ENCODE results near the gene PPM1B. TPM values are rescaled to one million over a fixed set of nuclear protein-coding genes. Genes with fewer than 3 reads are reported as not detected.

PPM1B gene
- total RNA-seq, 4 donors from 2014 or later = 36.6 to 71.4 (median 45.1) TPM

GRCh38 chr2:44269831-44270230 lies 101.2 kb downstream of the PPM1B start:
- no peak for TF ChIP-seq POLR2A (IDR thresholded peaks at IDR 0.05)
- TF ChIP-seq CTCF (IDR thresholded peaks at IDR 0.05) = no peak
- H3K27me3 ChIP-seq = no peaks in the 10 kb centered on the region
- H3K27ac ChIP-seq = no peak overlapping the region
- H3K36me3 ChIP-seq = no peaks in the 10 kb centered on the region
- H3K4me1 ChIP-seq = no peaks in the 10 kb centered on the region
- no peaks in the 10 kb centered on the region for H3K9me3 ChIP-seq
- 44 to 86% methylated on average over 1 of the region's 1 CpG for WGBS, 2 donors
- no peak overlapping the region for H3K4me3 ChIP-seq (replicated peaks in 1 of 3)
- DNase-seq = no peak
- intact Hi-C loops (cut with DNase I) = no loop called here

- Histone ChIP-seq H3K4me1 (peaks cover 5 to 11% of the 10 kb centered on the region in 2 donors), H3K9me3 (no peaks in the 10 kb centered on the region), H3K36me3 (no peaks in the 10 kb centered on the region), H3K27me3 (no peaks in the 10 kb centered on the region), H3K4me3 (replicated peaks in 1 of 3) (no peak overlapping the region), H3K27ac (no peak overlapping the region)
- WGBS, 2 donors = 96% methylated on average over 7 of the region's 7 CpGs
- no peak for DNase-seq
- no peak for TF ChIP-seq CTCF (IDR thresholded peaks at IDR 0.05)
- no peak for TF ChIP-seq POLR2A (IDR thresholded peaks at IDR 0.05)
- intact Hi-C loops (cut with DNase I) = no loop called here
These were observed 102.6 kb downstream of the PPM1B start for GRCh38 chr2:44271296-44271695.

- Histone ChIP-seq H3K4me3 (replicated peaks in 1 of 3) (no peak overlapping the region), H3K27me3 (no peaks in the 10 kb centered on the region), H3K27ac (no peak overlapping the region), H3K36me3 (no peaks in the 10 kb centered on the region), H3K9me3 (no peaks in the 10 kb centered on the region), H3K4me1 (peaks cover 10 to 19% of the 10 kb centered on the region in 2 donors)
- TF ChIP-seq CTCF (IDR thresholded peaks at IDR 0.05) (no peak), POLR2A (IDR thresholded peaks at IDR 0.05) (no peak)
- intact Hi-C loops (cut with DNase I) = no loop called here
- WGBS, 2 donors = 89 to 90% methylated on average over 3 of the region's 3 CpGs
- no peak for DNase-seq
These were observed 104.4 kb downstream of the PPM1B start for GRCh38 chr2:44273076-44273475.

- Histone ChIP-seq H3K27me3 (no peaks in the 10 kb centered on the region), H3K4me3 (replicated peaks in 1 of 3) (no peak overlapping the region), H3K4me1 (peaks cover 10 to 19% of the 10 kb centered on the region in 2 donors), H3K36me3 (no peaks in the 10 kb centered on the region), H3K9me3 (no peaks in the 10 kb centered on the region), H3K27ac (no peak overlapping the region)
- WGBS, 2 donors = 86 to 91% methylated on average over 2 of the region's 2 CpGs
- no peak for DNase-seq
- intact Hi-C loops (cut with DNase I) = no loop called here
- TF ChIP-seq CTCF (IDR thresholded peaks at IDR 0.05) (no peak), POLR2A (IDR thresholded peaks at IDR 0.05) (no peak)
These were observed 104.9 kb downstream of the PPM1B start for GRCh38 chr2:44273596-44273995.

- Histone ChIP-seq H3K27me3 (no peaks in the 10 kb centered on the region), H3K9me3 (no peaks in the 10 kb centered on the region), H3K36me3 (no peaks in the 10 kb centered on the region), H3K27ac (peak overlapping the region; percentile 52 to 69 (median 64)), H3K4me3 (replicated peaks in 1 of 3) (no peak overlapping the region), H3K4me1 (peaks cover 10 to 19% of the 10 kb centered on the region in 2 donors)
- intact Hi-C loops (cut with DNase I) = no loop called here
- DNase-seq = peak in 1 of 2 donors; percentile 6
- 25 to 42% methylated on average over 2 of the region's 2 CpGs for WGBS, 2 donors
- no peak for TF ChIP-seq CTCF (IDR thresholded peaks at IDR 0.05)
- no peak for TF ChIP-seq POLR2A (IDR thresholded peaks at IDR 0.05)
These were observed 107.2 kb downstream of the PPM1B start for GRCh38 chr2:44275927-44276303.

Data from thyroid gland (tissue), 4 donors.